ENCODE measurements around the gene MS4A15.

- no peak for TF ChIP-seq CTCF (IDR thresholded peaks at IDR 0.05)
- no peak for TF ChIP-seq POLR2A (IDR thresholded peaks at IDR 0.05)
These were observed 38.7 kb upstream of the MS4A15 start for GRCh38 chr11:60717956-60718355.
